Measurements from ENCODE around the gene SYT14. TPM values are rescaled to one million over a fixed set of nuclear protein-coding genes. Genes with fewer than 3 reads are reported as not detected.

SYT14 gene
- total and polyA plus RNA-seq, 5 donors from 2014 or later: not detected

- H3K27me3 Mint-ChIP-seq: peaks cover 6% of the 10 kb centered on the region
- no peaks in the 10 kb centered on the region for H3K4me1 Mint-ChIP-seq
- no peak overlapping the region for H3K4me3 ChIP-seq (ENCODE audit: low read depth, low read length)
- H3K4me3 Mint-ChIP-seq: no peak overlapping the region
- DNase-seq (no peak), ATAC-seq (ENCODE audit: low read depth in 2 of 2) (no peak)
- peaks cover 0 to 1% (median 0%) of the 10 kb centered on the region in 7 donors for H3K9me3 Mint-ChIP-seq
- H3K36me3 ChIP-seq (ENCODE audit: control insufficient read depth, insufficient read depth, low read length): no peaks in the 10 kb centered on the region
- H3K27ac ChIP-seq (ENCODE audit: insufficient read depth, low read length, poor library complexity, severe bottlenecking): no peak overlapping the region
- no peaks in the 10 kb centered on the region for H3K36me3 Mint-ChIP-seq
- peaks cover 2% of the 10 kb centered on the region for H3K27me3 ChIP-seq (ENCODE audit: control insufficient read depth, insufficient read depth, low read length)
- no peaks in the 10 kb centered on the region for H3K9me3 ChIP-seq (ENCODE audit: control insufficient read depth in 2 of 2, low read length in 2 of 2)
- H3K27ac Mint-ChIP-seq: no peak overlapping the region
- H3K4me1 ChIP-seq (ENCODE audit: control insufficient read depth, insufficient read depth, low read length, poor library complexity, severe bottlenecking): no peaks in the 10 kb centered on the region
These were observed 63.7 kb downstream of the SYT14 start for GRCh38 chr1:210001751-210002150.

GRCh38 chr1:210003501-210003900 lies 65.5 kb downstream of the SYT14 start:
- H3K9me3 Mint-ChIP-seq: peaks cover 0 to 1% (median 0%) of the 10 kb centered on the region in 7 donors
- ATAC-seq (ENCODE audit: low read depth in 2 of 2): no peak
- H3K4me3 ChIP-seq (ENCODE audit: low read depth, low read length): no peak overlapping the region
- no peak overlapping the region for H3K27ac ChIP-seq (ENCODE audit: insufficient read depth, low read length, poor library complexity, severe bottlenecking)
- no peak for DNase-seq
- no peaks in the 10 kb centered on the region for H3K36me3 Mint-ChIP-seq
- no peaks in the 10 kb centered on the region for H3K4me1 ChIP-seq (ENCODE audit: control insufficient read depth, insufficient read depth, low read length, poor library complexity, severe bottlenecking)
- H3K4me3 Mint-ChIP-seq: no peak overlapping the region
- H3K27me3 ChIP-seq (ENCODE audit: control insufficient read depth, insufficient read depth, low read length): peaks cover 2% of the 10 kb centered on the region
- no peaks in the 10 kb centered on the region for H3K36me3 ChIP-seq (ENCODE audit: control insufficient read depth, insufficient read depth, low read length)
- H3K4me1 Mint-ChIP-seq: no peaks in the 10 kb centered on the region
- no peaks in the 10 kb centered on the region for H3K9me3 ChIP-seq (ENCODE audit: control insufficient read depth in 2 of 2, low read length in 2 of 2)
- H3K27me3 Mint-ChIP-seq: peaks cover 4% of the 10 kb centered on the region
- H3K27ac Mint-ChIP-seq: no peak overlapping the region

- H3K36me3 ChIP-seq (ENCODE audit: control insufficient read depth, insufficient read depth, low read length): no peaks in the 10 kb centered on the region
- no peaks in the 10 kb centered on the region for H3K4me1 Mint-ChIP-seq
- H3K9me3 Mint-ChIP-seq: no peaks in the 10 kb centered on the region
- no peaks in the 10 kb centered on the region for H3K27me3 Mint-ChIP-seq
- no peak overlapping the region for H3K4me3 ChIP-seq (ENCODE audit: low read depth, low read length)
- DNase-seq (no peak), ATAC-seq (ENCODE audit: low read depth in 2 of 2) (no peak)
- no peaks in the 10 kb centered on the region for H3K9me3 ChIP-seq (ENCODE audit: control insufficient read depth in 2 of 2, low read length in 2 of 2)
- no peaks in the 10 kb centered on the region for H3K36me3 Mint-ChIP-seq
- no peak overlapping the region for H3K27ac ChIP-seq (ENCODE audit: insufficient read depth, low read length, poor library complexity, severe bottlenecking)
- no peak overlapping the region for H3K4me3 Mint-ChIP-seq
- H3K27me3 ChIP-seq (ENCODE audit: control insufficient read depth, insufficient read depth, low read length): no peaks in the 10 kb centered on the region
- H3K27ac Mint-ChIP-seq: no peak overlapping the region
- H3K4me1 ChIP-seq (ENCODE audit: control insufficient read depth, insufficient read depth, low read length, poor library complexity, severe bottlenecking): no peaks in the 10 kb centered on the region
These were observed 72.1 kb downstream of the SYT14 start for GRCh38 chr1:210010161-210010560.

GRCh38 chr1:210021145-210021860 lies 83.3 kb downstream of the SYT14 start:
- H3K9me3 ChIP-seq (ENCODE audit: control insufficient read depth in 2 of 2, low read length in 2 of 2): no peaks in the 10 kb centered on the region
- no peak overlapping the region for H3K4me3 ChIP-seq (ENCODE audit: low read depth, low read length)
- Mint-ChIP-seq H3K27ac (no peak overlapping the region), H3K4me1 (no peaks in the 10 kb centered on the region), H3K4me3 (no peak overlapping the region), H3K27me3 (no peaks in the 10 kb centered on the region), H3K9me3 (no peaks in the 10 kb centered on the region), H3K36me3 (no peaks in the 10 kb centered on the region)
- H3K4me1 ChIP-seq (ENCODE audit: control insufficient read depth, insufficient read depth, low read length, poor library complexity, severe bottlenecking): no peaks in the 10 kb centered on the region
- ATAC-seq (ENCODE audit: low read depth in 2 of 2): no peak
- no peaks in the 10 kb centered on the region for H3K27me3 ChIP-seq (ENCODE audit: control insufficient read depth, insufficient read depth, low read length)
- no peak for DNase-seq
- H3K36me3 ChIP-seq (ENCODE audit: control insufficient read depth, insufficient read depth, low read length): no peaks in the 10 kb centered on the region
- no peak overlapping the region for H3K27ac ChIP-seq (ENCODE audit: insufficient read depth, low read length, poor library complexity, severe bottlenecking)

- no peaks in the 10 kb centered on the region for H3K4me1 Mint-ChIP-seq
- H3K27ac ChIP-seq (ENCODE audit: insufficient read depth, low read length, poor library complexity, severe bottlenecking): no peak overlapping the region
These were observed 84.0 kb downstream of the SYT14 start for GRCh38 chr1:210022044-210022443.

GRCh38 chr1:210024282-210024681 lies 86.3 kb downstream of the SYT14 start:
- Histone ChIP-seq H3K27me3 (ENCODE audit: control insufficient read depth, insufficient read depth, low read length) (no peaks in the 10 kb centered on the region), H3K27ac (ENCODE audit: insufficient read depth, low read length, poor library complexity, severe bottlenecking) (no peak overlapping the region), H3K36me3 (ENCODE audit: control insufficient read depth, insufficient read depth, low read length) (no peaks in the 10 kb centered on the region), H3K4me1 (ENCODE audit: control insufficient read depth, insufficient read depth, low read length, poor library complexity, severe bottlenecking) (no peaks in the 10 kb centered on the region), H3K4me3 (ENCODE audit: low read depth, low read length) (no peak overlapping the region), H3K9me3 (ENCODE audit: control insufficient read depth in 2 of 2, low read length in 2 of 2) (no peaks in the 10 kb centered on the region)
- ATAC-seq (ENCODE audit: low read depth in 2 of 2) (no peak), DNase-seq (no peak)
- H3K9me3 Mint-ChIP-seq: no peaks in the 10 kb centered on the region
- no peaks in the 10 kb centered on the region for H3K36me3 Mint-ChIP-seq
- no peaks in the 10 kb centered on the region for H3K27me3 Mint-ChIP-seq
- no peak overlapping the region for H3K4me3 Mint-ChIP-seq
- H3K4me1 Mint-ChIP-seq: no peaks in the 10 kb centered on the region
- no peak overlapping the region for H3K27ac Mint-ChIP-seq

More at GRCh38 chr1:210022044-210022443, 84.0 kb downstream of the SYT14 start:
- no peak overlapping the region for H3K4me3 Mint-ChIP-seq
- H3K36me3 Mint-ChIP-seq: no peaks in the 10 kb centered on the region
- ATAC-seq (ENCODE audit: low read depth in 2 of 2) (no peak), DNase-seq (no peak)
- H3K9me3 Mint-ChIP-seq: no peaks in the 10 kb centered on the region
- Histone ChIP-seq H3K4me1 (ENCODE audit: control insufficient read depth, insufficient read depth, low read length, poor library complexity, severe bottlenecking) (no peaks in the 10 kb centered on the region), H3K4me3 (ENCODE audit: low read depth, low read length) (no peak overlapping the region), H3K36me3 (ENCODE audit: control insufficient read depth, insufficient read depth, low read length) (no peaks in the 10 kb centered on the region), H3K27me3 (ENCODE audit: control insufficient read depth, insufficient read depth, low read length) (no peaks in the 10 kb centered on the region), H3K9me3 (ENCODE audit: control insufficient read depth in 2 of 2, low read length in 2 of 2) (no peaks in the 10 kb centered on the region)
- H3K27me3 Mint-ChIP-seq: no peaks in the 10 kb centered on the region
- no peak overlapping the region for H3K27ac Mint-ChIP-seq

- Mint-ChIP-seq H3K27me3 (no peaks in the 10 kb centered on the region), H3K9me3 (no peaks in the 10 kb centered on the region), H3K27ac (no peak overlapping the region), H3K4me3 (no peak overlapping the region), H3K36me3 (no peaks in the 10 kb centered on the region), H3K4me1 (no peaks in the 10 kb centered on the region)
- H3K27me3 ChIP-seq (ENCODE audit: control insufficient read depth, insufficient read depth, low read length): no peaks in the 10 kb centered on the region
- no peak overlapping the region for H3K4me3 ChIP-seq (ENCODE audit: low read depth, low read length)
- H3K36me3 ChIP-seq (ENCODE audit: control insufficient read depth, insufficient read depth, low read length): no peaks in the 10 kb centered on the region
- H3K27ac ChIP-seq (ENCODE audit: insufficient read depth, low read length, poor library complexity, severe bottlenecking): no peak overlapping the region
- no peaks in the 10 kb centered on the region for H3K9me3 ChIP-seq (ENCODE audit: control insufficient read depth in 2 of 2, low read length in 2 of 2)
- DNase-seq (no peak), ATAC-seq (ENCODE audit: low read depth in 2 of 2) (no peak)
- H3K4me1 ChIP-seq (ENCODE audit: control insufficient read depth, insufficient read depth, low read length, poor library complexity, severe bottlenecking): no peaks in the 10 kb centered on the region
These were observed 87.0 kb downstream of the SYT14 start for GRCh38 chr1:210024996-210025395.

GRCh38 chr1:210025870-210026269 lies 87.9 kb downstream of the SYT14 start:
- no peaks in the 10 kb centered on the region for H3K36me3 ChIP-seq (ENCODE audit: control insufficient read depth, insufficient read depth, low read length)
- no peak overlapping the region for H3K4me3 ChIP-seq (ENCODE audit: low read depth, low read length)
- Mint-ChIP-seq H3K27me3 (no peaks in the 10 kb centered on the region), H3K36me3 (no peaks in the 10 kb centered on the region), H3K4me1 (no peaks in the 10 kb centered on the region), H3K9me3 (peaks cover 0 to 4% (median 2%) of the 10 kb centered on the region in 7 donors), H3K27ac (no peak overlapping the region), H3K4me3 (no peak overlapping the region)
- no peaks in the 10 kb centered on the region for H3K4me1 ChIP-seq (ENCODE audit: control insufficient read depth, insufficient read depth, low read length, poor library complexity, severe bottlenecking)
- no peaks in the 10 kb centered on the region for H3K27me3 ChIP-seq (ENCODE audit: control insufficient read depth, insufficient read depth, low read length)
- DNase-seq: no peak
- no peaks in the 10 kb centered on the region for H3K9me3 ChIP-seq (ENCODE audit: control insufficient read depth in 2 of 2, low read length in 2 of 2)
- no peak overlapping the region for H3K27ac ChIP-seq (ENCODE audit: insufficient read depth, low read length, poor library complexity, severe bottlenecking)
- ATAC-seq (ENCODE audit: low read depth in 2 of 2): no peak
